Spinal cord (tissue), 10 donors: Measurements from ENCODE around the gene EIF3A. TPM values are rescaled to one million over a fixed set of nuclear protein-coding genes. Genes with fewer than 3 reads are reported as not detected.
"Not testable (repeated sequence)": the region's sequence is repeated elsewhere in the genome, so short reads cannot be mapped to it uniquely, and the experiment has no call there.

Source experiments
- DNase-seq, 6 donors: peaks; one replicate each; pipeline versions ENCODE4 v3.0.0 to v3.0.0-alpha.2; 2013 to 2015; ENCODE audit warnings: low spot score in 6 of 6, low read depth in 4 of 6
- H3K27ac ChIP-seq: one replicate; pipeline ENCODE4 v1.5.1; 2013; ENCODE audit warnings: low read depth, low read length, control low read depth
- H3K27me3 ChIP-seq: one replicate; pipeline ENCODE4 v1.6.1; 2013; ENCODE audit warnings: low read length; ENCODE audit not compliant: control insufficient read depth, insufficient read depth
- H3K36me3 ChIP-seq: one replicate; pipeline ENCODE4 v1.6.1; 2013; ENCODE audit warnings: low read length; ENCODE audit not compliant: control insufficient read depth, insufficient read depth
- H3K4me1 ChIP-seq: one replicate; pipeline ENCODE4 v1.6.1; 2013; ENCODE audit warnings: low read length; ENCODE audit not compliant: control insufficient read depth, insufficient read depth
- H3K4me3 ChIP-seq: one replicate; pipeline ENCODE4 v1.5.1; 2013; ENCODE audit warnings: low read depth, low read length, control low read depth
- H3K9me3 ChIP-seq: one replicate; pipeline ENCODE4 v1.6.1; 2013; ENCODE audit warnings: low read length; ENCODE audit not compliant: control insufficient read depth, insufficient read depth
- WGBS: methylation state at CpG from one replicate; pipeline ENCODE4 v1.1.5; 2013; ENCODE audit warnings: missing lambda C conversion rate; ENCODE audit not compliant: insufficient coverage; 5-methylcytosine and 5-hydroxymethylcytosine counted together
- polyA plus RNA-seq, 2 donors: library from polyadenylated mRNA; unstranded; fragments of 120-200 nt; gene quantifications; one replicate each; pipeline ENCODE4 v1.2.1, GENCODE V29; 2013; ENCODE audit not compliant: insufficient read length in 2 of 2
- total RNA-seq, 2 donors: library from RNA; depleted of rRNA in 1 of 2; stranded (reverse); fragments of 120-200 nt in 1 of 2; fragments of >200 nt in 1 of 2; gene quantifications; one replicate each; pipeline versions ENCODE4 v1.2.3 to v1.2.4, GENCODE V29; 2013 to 2014
- donor health status: healthy.

The EIF3A gene
- total and polyA plus RNA-seq, 4 donors: 77.1 to 111 (median 86.0) TPM

DNA sequence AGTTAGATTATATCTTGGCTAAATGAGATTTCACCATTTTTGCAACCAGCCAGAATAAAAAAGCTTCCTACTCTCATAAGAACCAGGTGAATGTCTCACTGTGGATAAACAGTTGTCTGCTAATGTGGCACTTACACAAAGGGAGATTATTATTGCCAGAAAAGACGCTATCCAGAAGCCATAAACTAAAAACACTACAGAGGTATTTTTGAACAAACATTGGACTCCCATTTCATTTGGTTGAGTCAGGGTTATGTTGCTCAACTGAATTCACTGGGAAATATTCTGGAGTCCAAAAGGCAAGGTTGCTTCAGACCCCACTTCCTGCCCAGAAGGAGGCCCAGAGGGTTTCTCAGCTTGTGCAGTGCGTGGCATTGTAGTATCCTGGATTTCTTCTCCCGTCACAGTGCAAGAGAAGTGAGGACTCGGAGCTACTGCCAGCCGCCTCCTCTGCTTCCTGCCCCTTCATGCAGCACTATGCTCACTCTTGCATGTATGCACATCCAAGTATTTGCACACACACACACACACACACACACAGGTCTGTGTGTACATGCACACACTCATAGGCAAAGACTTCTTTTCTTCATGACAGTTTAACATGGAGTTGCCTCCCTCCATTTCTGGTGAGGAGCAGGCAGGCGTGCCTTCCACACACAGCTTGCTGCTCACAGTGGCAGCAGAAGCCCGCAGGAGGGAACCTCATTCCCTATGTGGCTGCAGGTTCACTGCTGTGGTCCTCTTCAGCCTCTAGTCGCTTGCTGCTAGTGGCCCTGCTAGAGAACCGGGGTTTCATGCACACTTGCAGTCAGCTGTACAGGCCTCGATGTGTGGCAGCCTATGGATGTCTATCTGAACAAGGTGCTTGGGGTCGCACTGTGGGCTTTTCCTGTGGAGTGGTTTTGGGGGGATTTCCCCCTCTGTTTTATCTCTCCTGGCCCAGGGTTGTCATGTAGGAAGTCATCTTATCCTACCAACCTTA, 33.4 kb upstream of the EIF3A start:
- no peaks in the 10 kb centered on the region for H3K9me3 ChIP-seq
- H3K36me3 ChIP-seq: peaks cover 57% of the 10 kb centered on the region
- H3K4me1 ChIP-seq: no peaks in the 10 kb centered on the region
- no peaks in the 10 kb centered on the region for H3K27me3 ChIP-seq
- DNase-seq: no peak
- no peak overlapping the region for H3K4me3 ChIP-seq
- no peak overlapping the region for H3K27ac ChIP-seq
- WGBS: 95% methylated on average over 8 of the region's 11 CpGs

DNA sequence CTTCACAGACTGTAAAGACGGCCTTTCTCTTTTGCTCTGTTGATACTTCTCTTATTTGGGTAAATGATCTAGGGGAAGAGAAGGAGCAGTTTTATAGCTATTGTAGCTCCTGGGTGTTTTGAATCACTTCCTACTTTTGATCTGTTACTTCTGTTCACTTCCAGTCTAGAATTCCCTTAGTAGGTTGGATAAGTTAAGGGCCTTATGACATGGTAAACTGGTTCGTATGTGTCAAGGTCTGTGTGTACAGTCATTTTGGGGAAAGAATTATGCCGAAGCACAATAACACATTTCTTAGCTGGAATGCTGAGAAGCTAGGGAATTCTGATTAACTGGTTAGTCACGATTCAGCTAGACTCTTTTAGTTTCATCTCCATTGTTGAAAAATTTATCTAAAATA, 31.4 kb upstream of the EIF3A start:
- no CpG with 5 or more reads among the region's 4 CpGs for WGBS
- Histone ChIP-seq H3K36me3 (peaks cover 59% of the 10 kb centered on the region), H3K27ac (no peak overlapping the region), H3K9me3 (no peaks in the 10 kb centered on the region), H3K27me3 (no peaks in the 10 kb centered on the region), H3K4me3 (no peak overlapping the region), H3K4me1 (no peaks in the 10 kb centered on the region)
- no peak for DNase-seq

DNA sequence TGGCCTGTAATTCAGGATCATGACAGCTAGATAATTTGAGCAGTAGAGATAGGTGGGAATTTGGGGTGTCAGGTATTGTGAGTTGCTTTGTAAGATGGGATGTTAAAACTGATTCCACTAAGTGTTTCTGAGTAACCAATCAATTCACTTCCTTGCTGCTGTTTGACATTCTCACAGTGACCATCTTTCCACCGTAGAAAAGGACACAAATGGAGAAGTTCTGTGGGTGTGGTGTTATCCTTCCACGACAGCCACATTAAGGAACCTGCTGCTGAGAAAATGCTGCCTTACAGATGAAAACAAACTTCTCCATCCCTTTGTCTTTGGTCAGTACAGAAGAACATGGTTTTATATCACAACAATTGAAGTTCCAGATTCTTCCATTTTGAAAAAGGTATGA, 27.2 kb upstream of the EIF3A start:
- not testable (repeated sequence) for H3K4me3 ChIP-seq, H3K4me1 ChIP-seq, H3K9me3 ChIP-seq, DNase-seq, H3K27me3 ChIP-seq, H3K27ac ChIP-seq
- WGBS: no CpG with 5 or more reads among the region's 2 CpGs
- peaks cover 35% of the 10 kb centered on the region for H3K36me3 ChIP-seq

DNA sequence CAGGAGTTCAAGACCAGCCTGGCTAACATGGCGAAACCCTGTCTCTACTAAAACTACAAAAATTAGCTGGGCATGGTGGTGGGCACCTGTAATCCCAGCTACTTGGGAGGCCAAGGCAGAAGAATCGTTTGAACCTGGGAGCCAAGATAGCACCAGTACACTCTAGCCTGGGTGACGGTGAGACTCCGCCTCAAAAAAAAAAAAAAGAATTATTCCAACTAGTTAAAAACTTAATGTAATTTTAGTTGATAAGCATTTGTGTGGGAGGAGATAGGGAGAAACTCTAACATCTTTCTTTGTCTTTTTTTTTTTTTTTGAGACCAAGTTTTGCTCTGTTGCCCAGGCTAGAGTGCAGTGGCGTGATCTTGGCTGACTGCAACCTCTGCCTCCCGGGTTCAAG, 26.5 kb upstream of the EIF3A start:
- not testable (repeated sequence) for H3K27ac ChIP-seq, H3K9me3 ChIP-seq, H3K27me3 ChIP-seq, H3K4me3 ChIP-seq, H3K4me1 ChIP-seq, DNase-seq
- peaks cover 29% of the 10 kb centered on the region for H3K36me3 ChIP-seq
- WGBS: 96% methylated on average over 3 of the region's 6 CpGs

DNA sequence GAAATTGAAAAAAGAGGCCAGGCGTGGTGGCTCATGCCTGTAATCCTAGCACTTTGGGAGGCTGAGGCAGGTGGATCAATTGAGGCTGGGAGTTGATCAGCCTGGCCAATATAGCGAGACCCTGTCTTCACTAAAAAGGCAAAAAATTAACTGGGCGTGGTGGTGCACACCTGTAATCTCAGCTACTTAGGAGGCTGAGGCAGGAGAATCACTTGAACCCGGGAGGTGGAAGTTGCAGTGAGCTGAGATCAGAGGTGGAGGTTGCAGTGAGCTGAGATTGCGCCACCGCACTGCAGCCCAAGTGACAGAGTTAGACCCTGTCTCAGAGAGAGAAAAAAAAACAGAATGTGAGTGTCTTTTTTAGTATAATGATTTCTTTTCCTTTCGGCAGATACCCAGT, 25.3 kb upstream of the EIF3A start:
- H3K4me3 ChIP-seq, DNase-seq, H3K4me1 ChIP-seq, H3K27ac ChIP-seq, H3K27me3 ChIP-seq, H3K9me3 ChIP-seq: not testable (repeated sequence)
- peaks cover 27% of the 10 kb centered on the region for H3K36me3 ChIP-seq
- WGBS: 96% methylated on average over 4 of the region's 7 CpGs

DNA sequence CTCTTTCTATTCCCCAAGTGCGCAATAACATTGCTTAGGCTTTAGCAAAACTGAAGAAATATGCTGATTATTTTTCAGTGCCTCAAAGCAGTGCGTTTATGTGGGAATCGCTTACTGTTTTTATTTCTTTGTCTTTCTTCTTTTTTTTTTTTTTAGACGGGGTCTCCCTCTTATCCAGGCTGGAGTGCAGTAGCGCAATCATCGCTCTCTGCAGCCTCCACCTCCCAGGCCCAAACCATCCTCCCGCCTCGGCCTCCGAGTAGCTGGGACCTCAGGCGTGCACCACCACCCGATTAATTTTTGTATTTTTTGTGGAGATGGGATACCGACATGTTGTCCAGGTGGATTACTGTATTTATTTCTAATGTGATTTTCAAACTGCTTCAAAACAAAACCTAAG, 24.5 kb upstream of the EIF3A start:
- DNase-seq: no peak
- Histone ChIP-seq H3K4me3 (peak overlapping the region; percentile 64), H3K27ac (no peak overlapping the region), H3K36me3 (peaks cover 19% of the 10 kb centered on the region), H3K9me3 (no peaks in the 10 kb centered on the region), H3K27me3 (no peaks in the 10 kb centered on the region), H3K4me1 (peaks cover 8% of the 10 kb centered on the region)
- WGBS: no CpG with 5 or more reads among the region's 12 CpGs

DNA sequence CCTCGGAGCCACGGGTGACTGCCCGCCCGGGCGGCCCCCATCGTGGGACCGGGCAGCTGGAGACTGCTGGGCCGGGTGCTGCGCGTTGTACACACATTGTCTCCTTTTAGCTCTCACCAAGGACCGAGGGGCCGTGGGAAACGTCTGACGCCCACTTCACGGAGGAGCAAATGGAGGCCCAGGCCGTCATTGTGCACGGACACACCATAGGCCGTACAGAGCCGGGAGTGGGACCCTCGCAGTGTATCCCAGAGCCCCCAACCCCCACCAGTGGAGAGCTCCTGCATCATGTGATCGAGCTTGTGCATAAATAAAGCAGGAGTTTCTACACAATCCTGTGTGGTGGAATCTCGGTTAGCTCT, 24.0 kb upstream of the EIF3A start:
- H3K27ac ChIP-seq: no peak overlapping the region
- peak in 5 of 6 donors; percentile 13 to 81 (median 13) for DNase-seq
- peak overlapping the region; percentile 64 for H3K4me3 ChIP-seq
- H3K9me3 ChIP-seq: no peaks in the 10 kb centered on the region
- peaks cover 15% of the 10 kb centered on the region for H3K36me3 ChIP-seq
- 0% methylated on average over 19 of the region's 22 CpGs for WGBS
- peaks cover 8% of the 10 kb centered on the region for H3K4me1 ChIP-seq
- no peaks in the 10 kb centered on the region for H3K27me3 ChIP-seq

DNA sequence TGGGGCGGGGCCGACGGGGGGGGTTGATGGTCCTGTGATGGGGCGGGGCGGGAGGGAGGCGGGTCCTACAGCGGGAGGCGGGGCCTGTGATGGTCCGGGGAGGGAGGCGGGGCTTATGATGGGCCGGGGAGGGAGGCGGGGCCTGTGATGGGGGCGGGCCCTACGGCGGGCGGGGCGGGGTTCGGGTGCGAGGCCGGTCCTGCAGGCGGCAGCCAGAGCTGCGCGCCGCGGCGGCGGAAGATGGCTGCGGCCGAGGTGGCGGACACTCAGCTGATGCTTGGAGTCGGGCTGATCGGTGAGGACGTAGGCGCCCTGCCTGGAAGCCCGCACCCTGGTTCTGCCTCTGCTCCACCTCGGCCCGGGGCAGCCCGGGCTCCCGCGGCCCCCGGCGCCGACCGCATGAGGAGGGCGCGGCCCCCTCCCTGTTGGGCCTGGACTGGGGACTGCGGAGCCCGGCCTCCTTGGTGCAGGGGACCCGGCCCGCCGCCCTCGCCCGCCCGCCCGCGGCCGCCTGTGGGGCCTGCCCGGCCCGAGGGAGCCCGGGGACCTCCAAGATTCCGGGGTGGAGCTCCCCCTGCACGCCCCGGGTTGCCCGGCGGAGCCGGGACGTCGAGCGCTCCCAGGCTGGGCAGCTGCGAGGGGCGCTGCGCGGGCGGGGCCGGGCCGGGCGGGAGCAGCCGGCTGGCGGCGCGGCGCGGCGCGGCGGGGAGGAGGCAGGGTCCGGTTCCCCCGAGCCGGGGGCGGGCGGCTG, 23.5 kb upstream of the EIF3A start, which contains the start of gene DENND10:
TSS of gene DENND10 (plus strand) at position 211 of the 751 bp plus-strand sequence. CDS start at position 241, 30 bp downstream.
- H3K4me3 ChIP-seq: peak within 1 kb of the TSS; percentile 64
- peaks cover 14% of the 10 kb centered on the region for H3K36me3 ChIP-seq
- WGBS: under 1% methylated on average over 81 of the region's 91 CpGs
- H3K27me3 ChIP-seq: no peaks in the 10 kb centered on the region
- peaks cover 8% of the 10 kb centered on the region for H3K4me1 ChIP-seq
- DNase-seq: peak; percentile 33 to 94 (median 72)
- H3K9me3 ChIP-seq: no peaks in the 10 kb centered on the region
- no peak within 1 kb of the TSS for H3K27ac ChIP-seq

DNA sequence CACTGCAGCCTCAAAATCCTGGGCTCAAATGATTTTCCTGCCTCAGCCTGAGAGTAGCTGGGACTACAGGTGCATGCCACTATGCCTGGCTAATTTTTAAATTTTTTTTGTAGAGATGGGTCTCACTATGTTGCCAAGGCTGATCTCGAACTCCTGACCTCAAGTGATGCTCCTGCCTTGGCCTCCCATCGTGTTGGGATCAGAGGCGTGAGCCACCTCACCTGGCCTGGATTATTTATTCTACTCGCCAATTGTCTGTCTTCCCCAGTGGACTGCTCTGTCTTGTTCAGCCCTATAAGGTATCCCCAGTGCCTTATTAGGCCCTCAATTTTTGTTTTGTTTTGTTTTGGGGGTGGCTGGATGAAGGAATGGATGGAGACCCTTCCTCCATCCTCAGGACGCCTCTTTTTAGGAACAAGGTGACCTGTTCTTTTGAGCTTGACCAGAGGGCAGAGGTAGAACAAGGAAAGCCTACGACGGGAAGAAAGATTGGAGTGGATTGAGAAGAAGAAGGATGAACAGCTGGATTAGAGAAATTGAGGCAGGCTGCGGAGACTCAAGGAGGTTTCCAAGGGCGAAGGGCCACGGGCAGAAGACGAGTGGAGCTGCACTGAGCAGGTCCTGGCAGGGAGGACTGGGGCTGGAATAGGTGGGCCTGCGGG, 22.8 kb upstream of the EIF3A start:
- Histone ChIP-seq H3K27ac (no peak overlapping the region), H3K4me3 (peak overlapping the region; percentile 6)
- WGBS: 45% methylated on average over 8 of the region's 12 CpGs

More for the DNA sequence above, 22.8 kb upstream of the EIF3A start:
- Histone ChIP-seq H3K9me3 (no peaks in the 10 kb centered on the region), H3K27me3 (no peaks in the 10 kb centered on the region), H3K36me3 (peaks cover 7% of the 10 kb centered on the region), H3K4me1 (peaks cover 8% of the 10 kb centered on the region)
- DNase-seq: no peak
